GM18861 (cell line): ENCODE data around the gene ZNF436.

Experiments used
- ATAC-seq: cut with Tn5 transposase; IDR thresholded peaks from one replicate; pipeline ENCODE4 v1.9.1; 2021; ENCODE audit not compliant: unreplicated experiment

The ZNF436 gene

DNA sequence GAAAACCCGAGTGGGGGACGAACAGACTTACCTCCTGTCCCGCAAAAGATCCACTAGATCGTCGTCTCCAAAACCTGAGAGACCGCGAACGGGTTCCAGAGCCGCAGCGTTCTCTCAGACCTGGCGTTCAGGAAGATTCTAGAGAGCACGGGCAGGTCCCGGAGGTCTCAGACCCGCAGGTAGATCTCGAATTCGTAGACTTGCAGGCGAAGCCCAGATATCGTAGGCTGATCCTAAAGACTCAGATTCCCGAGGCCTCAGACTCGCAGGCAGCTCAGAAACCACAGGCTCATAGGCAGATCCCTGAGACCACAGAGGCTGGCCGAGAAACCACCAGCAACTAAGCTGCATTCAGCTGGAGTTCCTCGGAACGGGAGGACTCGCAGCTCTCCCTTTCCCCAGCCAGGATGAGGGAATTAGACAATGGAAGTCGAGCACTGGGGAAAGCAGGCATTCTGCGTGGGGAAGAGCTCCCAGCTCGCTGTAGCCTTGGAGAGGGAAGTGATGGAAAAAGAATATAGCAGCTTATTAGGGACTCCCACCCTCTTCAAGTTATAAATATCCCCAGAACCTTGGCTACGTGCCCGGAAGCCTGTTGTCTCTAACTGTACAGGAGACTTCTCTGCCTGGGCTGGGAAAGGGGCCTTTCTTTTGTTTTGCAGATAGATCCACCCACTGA is at the start of gene ZNF436:
ZNF436 (minus strand) TSS at position 502 of the 679 bp plus-strand sequence. CDS start 1,831 bp downstream, outside the sequence.
- no peak for ATAC-seq

DNA sequence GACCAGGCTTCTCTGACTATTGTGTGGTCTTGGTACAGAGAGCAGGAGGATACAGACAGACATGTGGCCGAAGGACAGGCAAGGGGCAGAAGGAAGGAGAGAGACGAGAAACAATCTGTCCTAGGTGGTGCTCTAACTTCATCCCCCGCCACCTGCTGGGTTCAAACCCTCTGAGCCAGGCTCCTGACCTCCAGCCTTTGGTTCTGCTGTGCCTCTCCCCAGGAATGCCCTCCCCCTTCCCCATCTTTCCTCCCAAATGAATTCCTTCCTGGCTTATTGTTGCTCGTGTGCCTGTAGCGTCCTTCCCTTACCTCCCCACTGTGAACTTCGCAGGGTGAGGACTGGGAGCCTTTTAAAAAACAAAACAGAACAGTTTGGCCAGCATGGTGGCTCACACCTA is 49.5 kb upstream of the ZNF436 start:
- no peak for ATAC-seq

DNA sequence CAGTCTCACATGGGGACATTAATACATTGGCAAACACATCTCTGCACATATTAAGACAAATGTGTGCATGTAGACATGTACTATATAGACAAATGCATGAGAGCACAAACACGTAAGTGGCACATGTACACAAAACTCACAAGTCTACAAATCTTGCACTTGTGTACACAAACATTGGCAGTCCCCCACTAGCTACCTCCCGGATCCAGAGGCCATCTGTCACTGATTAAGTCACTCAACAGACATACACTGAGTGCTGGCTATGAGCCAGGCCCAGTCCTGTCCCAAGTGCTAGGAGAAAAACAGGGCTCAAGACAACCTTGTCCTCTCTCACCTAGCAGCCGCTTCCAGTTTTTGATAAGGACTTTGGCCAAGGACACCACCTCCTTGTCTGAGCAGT is 47.9 kb upstream of the ZNF436 start:
- no peak for ATAC-seq

DNA sequence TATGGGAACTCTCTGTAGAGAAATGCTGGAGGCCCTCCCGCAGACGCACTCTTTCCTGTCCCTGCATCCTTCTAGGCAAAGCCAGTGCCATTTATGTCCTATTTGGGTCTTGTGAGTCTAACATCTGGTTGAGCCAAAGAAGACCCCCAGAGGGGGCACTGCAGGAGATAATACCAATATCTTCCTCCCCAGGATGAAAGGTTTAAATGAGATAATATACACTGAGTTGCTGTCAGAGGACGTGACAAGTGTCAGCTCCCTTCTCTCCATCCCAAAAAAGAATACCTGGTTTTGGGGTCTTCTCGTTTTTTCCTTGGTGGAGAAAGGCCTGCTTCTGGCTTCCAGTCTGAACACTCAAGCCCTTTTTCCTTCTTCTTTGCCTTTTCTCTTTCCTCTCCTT is 47.3 kb upstream of the ZNF436 start:
- ATAC-seq: no peak

DNA sequence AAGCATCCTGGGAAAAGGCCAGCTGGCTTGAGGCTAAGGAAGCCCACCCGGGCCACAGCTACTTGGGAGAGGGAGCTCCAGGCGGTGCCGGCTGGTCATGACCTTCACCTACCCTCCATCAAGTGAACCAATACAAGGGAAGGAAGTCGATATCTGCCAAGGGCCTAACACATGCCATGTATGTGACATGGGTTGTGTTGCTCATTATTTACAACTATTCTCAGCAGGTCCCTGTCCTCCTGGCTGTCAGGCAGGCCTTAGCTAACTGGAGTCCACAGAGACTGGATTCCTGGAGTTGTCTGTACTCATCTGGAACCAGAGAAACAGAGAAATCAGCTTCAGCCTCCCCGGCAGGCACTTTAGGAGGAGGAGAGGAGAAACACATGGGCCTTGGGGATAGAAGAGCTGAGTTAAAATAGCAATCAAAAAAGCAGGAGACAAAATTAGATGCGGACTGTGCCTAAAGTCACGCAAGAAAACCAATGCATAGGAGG is 39.2 kb upstream of the ZNF436 start:
- no peak for ATAC-seq

DNA sequence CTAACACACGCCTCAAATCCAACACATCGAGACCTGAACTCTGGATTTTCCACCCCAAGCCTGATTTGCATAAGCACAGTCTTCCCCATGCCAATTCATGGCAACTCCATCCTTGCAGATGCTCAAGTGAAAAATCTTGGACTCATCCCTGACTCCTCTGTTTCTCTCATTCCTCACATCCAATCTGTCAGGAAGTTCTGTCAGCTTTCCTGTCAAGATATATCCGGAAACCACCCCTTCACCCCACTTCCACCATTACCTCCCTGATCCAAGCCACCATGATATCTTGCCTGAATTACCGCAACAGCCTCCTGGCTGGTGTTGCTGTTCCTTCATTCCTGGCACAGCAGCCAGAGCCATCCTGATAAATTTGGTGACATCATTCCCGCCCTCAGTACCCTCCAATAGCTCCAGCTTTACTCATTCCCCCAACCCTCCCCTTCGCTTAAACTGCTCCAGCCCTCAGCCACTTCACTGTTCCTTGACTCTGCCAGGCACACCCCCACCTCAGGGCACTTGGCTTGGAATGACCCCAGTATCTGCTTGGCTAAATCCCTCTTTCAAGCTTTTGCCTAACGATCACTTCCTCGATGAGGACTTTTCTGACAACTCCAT is 37.5 kb upstream of the ZNF436 start:
- no peak for ATAC-seq

DNA sequence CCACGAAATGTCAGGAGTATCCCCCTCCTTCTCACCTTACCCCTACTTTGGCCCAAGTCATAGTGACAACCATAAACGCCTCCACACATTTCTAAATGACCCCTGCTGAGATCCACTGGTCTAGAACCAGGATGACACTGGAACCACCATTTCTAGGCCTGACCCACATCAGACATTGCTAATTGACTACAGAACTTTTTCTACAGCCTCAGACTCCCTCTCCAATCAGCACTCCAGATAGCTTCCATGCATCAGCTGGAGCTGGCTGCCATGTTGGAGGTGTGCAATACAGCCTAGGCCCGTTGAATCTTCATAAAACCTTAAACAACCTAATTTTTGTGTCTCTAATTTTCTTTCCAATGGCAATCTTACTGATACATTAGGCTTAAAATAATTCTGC is 36.3 kb upstream of the ZNF436 start:
- ATAC-seq: no peak

DNA sequence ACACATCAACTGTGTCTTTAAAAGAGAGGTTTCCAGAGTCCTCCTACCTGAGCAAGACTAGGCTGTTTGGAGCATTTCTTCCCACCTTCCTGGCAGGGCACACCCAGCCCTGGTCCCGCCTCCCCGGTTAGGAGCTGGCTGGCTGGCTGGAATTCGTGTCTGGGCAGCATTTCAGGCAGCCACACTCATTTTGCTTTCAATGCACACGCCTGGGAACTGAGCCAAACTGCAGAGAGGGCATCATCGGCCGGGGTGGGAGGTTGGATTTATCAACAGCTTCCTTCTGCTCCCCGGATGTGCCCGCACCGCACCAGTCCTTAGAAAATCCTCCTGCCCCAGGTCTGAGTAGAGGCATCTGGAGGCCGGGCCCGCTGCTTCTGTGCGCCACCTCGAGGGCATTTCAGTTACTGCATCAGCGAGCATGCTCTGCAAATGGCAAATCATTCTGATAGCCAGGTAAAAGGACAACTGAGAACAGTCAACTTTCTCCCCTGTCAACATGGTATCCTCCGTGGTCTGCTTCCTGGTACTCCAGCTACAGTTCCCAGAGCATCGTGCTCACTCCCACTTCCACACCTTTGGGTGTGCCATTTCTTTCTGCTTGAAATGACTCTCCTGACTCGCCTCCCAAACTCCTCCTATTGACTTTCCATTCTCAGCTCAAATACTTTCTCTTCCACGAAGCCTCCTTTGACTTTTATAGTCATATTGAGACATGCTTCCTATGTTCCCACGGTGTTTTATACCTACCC is 34.3 kb upstream of the ZNF436 start:
- ATAC-seq: no peak

DNA sequence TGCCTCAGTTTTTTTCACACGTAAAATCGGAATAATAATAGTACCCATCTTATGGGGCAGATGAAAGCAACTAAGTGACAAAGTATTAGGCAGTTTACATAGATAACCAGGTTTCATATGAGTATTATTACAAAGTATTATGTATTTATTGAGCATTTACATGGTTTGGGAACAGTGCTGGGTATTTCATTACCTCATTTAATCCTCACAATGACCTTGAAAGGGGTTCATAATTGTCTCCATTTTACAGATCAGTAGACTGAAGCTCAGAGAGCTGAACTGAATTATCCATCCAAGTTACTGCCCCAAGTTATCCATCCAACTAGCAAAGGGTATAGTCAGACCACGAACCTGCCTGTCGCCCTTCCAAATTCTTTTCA is 33.7 kb upstream of the ZNF436 start:
- no peak for ATAC-seq

DNA sequence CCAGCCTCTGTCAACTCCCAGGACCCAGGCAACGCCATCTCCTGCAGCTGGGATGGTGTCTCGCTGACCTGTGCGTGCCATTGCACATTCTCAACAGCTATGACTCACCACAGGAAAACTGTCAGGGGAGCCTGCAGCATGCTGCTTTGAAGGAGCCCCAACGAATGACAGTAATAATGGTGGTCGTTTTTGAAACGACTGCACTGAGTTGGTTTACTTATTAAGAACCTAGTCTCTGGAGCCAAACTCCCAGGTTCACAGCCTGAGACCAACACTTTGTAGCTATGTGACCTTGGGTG is 33.4 kb upstream of the ZNF436 start:
- ATAC-seq: no peak

DNA sequence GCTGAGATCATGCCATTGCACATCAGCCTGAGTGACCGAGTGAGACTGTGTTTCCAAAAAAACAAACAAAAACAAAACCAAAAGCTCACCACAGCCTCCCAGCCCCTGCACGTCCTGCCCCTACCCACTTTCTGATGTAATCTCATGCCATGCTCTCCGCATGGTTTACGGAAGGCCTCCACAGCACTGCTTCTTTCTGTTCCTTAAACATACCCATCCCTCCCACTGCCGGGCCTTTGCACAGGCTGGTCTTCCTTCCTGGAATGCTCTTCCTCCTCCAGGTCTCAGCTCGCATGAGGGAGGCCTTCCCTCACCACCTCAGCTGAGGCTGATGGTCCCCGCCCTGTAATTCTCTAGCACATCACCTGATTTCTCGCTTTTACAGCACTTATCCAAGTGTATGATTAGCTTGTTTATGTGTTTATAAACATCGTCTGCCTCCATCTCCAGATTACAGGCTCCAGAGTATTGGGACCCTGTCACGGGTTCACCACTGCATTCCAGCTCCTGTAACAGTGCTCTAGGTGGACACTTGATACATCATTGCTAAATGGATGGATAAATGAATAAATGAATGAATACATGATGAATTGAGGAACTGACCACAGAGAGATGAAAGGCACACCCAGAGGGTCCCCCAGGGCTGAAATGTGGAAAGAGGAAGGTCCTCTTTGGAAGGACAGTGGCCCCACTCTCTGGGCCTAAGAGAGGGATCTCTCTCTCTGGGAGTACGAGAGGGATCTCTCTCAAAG is 32.8 kb upstream of the ZNF436 start:
- ATAC-seq: no peak

DNA sequence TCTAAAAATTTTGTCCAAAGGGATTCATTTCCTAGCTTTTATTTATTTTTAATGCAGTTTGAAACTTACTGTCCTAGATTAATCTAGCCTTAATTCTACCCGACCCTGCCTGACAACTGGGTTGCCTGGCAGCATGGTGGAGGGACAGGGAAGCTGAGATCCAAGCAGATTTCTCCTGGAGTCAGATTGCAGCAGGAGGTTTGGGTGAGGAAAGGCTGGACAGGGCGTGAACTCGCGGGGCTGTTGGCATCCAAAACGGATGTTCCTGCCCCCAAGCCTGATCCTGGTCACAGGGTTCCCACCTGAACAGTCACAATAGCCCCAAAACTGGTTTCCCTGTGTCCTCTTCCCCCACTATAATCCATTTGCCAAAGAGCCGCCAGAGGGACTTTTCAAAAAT is 31.7 kb upstream of the ZNF436 start:
- no peak for ATAC-seq

DNA sequence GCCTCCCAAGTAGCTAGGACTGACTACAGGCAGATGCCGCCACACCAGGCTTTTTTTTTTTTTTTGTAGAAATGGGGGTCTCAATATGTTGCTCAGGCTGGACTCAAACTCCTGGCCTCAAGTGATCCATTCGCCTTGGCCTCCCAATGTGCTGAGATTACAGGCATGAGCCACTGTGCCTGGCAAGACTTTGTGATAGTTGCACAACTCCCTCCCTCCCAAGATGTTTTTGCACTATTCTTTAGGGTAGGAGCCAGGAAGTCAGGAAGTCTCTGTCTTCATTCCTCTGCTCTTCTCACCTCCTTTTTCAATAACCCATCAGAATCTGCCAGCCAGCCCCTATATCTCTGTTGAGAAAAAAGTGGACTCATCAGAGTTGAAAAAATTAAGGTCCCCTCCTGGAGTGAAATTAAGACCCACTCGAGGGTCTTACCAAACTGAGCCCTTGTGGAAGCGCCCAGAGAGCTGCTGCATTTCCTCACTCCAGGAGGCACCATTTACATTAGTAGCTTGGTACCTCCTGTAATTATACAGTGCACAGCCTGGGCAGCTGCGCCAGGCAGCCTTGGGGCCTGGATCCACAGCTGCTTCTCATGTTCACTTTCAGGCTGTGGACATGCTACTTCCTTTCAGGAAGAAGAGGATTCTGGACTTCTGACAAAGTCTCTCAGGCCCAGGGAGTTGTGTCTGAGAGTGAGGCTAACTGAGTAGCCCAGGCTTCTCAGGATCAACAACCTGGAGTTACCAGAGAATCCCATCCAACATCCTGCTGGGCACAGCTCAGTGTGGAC is 30.9 kb upstream of the ZNF436 start:
- no peak for ATAC-seq

DNA sequence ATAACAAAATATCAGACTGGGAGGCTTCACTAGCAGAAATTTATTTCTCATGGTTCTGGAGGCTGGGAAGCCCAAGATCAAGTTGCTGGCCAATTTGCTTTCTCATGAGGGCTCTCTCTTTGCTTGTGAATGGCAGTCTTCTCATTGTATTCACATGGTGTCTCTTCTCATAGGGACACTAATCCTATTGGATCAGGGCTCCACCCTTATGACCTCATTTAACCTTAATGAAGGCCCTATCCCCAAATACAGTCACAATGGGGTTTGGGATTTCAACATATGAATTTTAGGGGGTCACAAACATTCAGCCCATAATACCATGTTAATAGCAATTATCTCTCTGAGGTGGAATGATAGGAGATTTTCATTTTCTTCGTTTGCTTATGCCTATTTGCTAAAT is 29.6 kb upstream of the ZNF436 start:
- no peak for ATAC-seq

DNA sequence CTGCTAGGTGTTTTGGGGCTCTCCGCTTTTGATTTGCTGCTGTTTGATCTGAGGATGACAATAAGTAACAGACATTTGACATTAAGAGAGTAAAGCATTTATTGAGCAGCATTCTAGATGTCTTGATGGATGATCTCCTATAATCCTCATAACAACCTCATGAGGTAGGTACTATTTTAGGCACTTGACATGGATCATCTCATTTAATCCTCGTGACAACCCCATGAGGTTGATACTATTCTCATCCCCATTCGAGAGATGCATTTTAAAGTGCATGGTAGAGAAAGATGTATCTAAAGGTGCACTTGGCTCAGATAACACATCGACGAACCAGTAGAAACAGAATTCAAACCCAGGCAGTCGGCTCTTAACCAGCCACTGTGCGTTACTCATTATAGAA is 28.3 kb upstream of the ZNF436 start:
- no peak for ATAC-seq

DNA sequence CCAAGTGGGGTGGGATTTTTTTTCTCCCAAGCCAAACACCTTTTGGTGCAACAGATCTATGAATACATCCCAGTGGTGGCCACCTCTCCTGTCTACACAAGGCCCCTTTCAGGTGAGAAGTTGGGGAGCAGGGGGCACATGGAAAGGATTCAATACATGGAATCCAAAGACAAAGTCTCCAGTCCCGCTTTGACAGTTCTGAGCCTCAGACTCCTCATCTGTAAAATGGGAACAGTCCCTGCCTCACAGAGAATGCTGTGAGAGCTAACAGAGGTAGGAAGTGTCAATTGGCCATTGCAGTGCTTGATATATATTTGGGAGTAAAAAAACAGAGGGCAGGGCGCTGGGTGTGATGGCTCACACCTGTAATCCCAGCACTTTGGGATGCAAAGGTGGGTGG is 26.7 kb upstream of the ZNF436 start:
- no peak for ATAC-seq

DNA sequence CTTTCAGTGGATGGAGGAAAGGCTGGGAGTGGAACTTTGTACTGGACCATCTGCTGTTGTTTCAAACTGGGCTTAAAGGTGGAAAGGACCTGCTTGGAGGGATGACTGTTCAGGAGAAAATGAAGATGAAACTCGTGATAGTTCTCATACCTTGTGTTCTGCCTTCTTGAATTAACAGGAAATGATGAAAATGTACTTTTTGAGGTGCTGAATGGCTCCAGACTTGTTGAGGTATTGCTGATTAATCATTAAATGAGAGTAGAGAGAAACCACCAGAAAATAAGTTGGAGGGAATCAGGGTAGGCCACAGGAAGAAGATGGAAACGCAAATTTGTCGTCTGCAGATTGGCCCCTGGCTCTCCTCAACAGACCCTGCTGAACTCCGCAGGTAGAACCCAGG is 26.2 kb upstream of the ZNF436 start:
- ATAC-seq: no peak

DNA sequence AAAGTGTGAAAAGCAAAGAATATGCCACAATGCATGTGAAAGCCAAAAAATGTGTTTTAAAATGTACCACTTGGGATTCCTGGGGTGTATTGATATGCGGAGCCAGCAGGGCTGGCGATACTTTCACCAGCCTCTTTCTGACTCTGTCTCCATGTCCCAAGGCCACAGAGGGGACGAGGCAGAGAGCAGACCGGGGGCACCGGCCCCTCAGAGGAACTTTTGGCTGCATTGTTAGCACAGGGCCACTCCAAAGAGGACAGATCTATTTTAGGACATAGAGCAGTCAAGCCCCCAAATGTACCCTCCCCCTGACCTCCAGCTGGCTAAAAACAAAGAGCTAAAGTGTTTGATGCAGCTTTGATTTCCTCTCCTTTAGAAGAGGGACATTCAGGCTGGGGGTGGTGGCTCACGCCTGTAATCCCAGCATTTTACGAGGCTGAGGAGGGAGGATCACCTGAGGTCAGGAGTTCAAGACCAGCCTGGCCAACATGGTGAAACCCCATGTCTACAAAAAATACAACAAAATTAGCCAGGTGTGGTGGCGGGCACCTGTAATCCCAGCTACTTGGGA is 25.6 kb upstream of the ZNF436 start:
- no peak for ATAC-seq

DNA sequence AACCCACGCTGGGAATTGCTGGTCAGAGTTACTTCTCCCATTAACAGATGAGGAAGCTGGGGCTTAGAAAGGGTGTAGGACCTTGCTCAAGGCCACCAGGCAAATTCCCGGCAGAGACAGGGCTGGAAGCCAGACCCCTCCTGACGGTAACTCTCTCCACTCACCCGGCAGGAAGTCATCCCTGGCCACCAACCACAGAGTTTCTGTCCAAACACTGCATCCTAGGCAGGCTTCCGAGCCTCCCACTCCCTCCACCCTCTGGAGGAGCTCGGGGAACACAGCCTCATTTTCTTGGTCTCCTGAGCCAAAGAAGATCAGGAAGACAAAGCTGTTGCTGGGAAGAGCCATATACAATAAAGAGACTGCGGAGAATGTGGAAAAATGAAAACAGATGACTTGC is 25.0 kb upstream of the ZNF436 start:
- no peak for ATAC-seq

DNA sequence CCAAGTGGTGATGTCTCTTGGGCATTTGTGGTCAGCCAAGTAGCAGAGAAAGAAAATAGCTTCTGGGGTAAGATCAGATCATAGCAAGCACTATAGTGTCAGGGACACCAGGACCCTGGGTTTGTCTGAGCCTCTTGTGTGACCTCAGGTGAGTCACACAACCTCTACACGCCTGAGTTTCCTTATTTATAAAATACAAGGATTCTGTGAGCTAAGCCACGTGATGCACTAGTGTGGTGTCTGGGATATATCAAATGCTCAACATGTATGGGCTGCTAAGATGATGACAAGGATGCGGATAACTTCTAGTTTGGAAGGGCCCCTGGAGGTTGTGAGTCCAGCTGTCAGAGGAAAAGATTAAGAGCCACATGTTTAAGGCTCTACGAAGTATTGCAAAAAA is 24.5 kb upstream of the ZNF436 start:
- ATAC-seq: no peak

DNA sequence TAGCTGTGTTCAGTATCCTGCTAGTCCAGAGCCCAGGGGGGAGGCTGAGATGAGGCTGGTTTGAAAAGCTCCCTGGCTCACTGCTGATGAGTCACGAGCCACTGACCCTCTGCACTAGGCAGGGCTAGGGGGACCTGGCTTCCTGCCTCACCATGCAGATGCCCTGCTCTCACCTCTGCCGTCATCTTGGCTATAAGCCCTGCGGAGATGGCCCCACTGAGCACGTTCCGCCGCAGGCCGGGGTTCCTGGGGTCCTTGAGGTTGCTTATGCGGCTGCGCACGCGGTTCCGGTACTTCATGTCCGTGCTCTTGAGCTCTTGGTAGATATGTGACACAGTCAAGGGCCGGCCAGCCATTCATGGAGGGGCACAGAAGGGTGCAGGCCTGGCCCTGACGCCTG is 24.1 kb upstream of the ZNF436 start:
- ATAC-seq: no peak
